NCI-H1417 treated with DMSO at 0.1 percent for 48 hours (cell line): ENCODE measurements around the gene RPL13.

ENCODE experiments used
- DNase-seq: peaks from one replicate; lab custom pipeline; 2025; lab: John Stamatoyannopoulos, UW

Gene RPL13

DNA sequence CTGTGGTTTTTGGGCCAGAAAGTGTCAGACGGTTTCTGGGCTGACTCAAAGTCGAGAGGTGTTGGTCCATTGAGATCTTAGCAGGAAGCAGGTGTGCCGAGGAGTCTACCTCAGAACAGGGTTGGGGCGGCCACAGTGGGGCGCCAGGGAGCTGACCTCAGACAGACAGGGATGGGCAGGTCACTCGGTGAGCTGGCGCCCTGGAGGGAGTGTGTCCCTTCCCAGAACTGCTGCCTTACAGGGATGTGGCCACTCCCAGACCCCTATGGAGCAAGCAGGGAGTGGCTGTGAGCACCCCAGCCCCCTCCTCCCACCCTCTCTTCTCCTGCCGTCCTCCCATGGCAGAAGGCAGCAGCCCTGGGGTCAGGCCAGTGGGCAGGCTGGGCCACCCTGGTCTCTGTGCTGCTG, 39.0 kb downstream of the RPL13 start:
- DNase-seq: no peak

DNA sequence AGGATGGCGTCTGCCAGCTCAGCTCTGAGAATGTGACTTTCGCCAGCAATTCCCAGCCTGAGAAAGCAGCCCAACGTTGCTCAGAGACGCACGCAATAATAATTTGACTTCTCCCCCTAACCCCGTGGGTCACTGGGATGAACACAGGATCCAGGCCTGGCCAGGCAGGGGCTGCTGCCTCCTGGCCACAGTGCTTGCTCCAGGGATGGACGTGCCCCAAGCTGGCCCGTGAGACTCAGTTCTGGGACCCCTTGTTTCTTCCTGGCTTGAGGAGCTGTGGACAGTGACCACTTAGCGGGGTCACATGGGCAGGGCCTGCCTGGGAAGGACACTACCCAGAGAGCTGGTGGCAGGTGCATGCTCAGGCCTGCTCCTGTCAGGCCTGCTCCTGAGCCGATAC, 39.4 kb downstream of the RPL13 start:
- no peak for DNase-seq

DNA sequence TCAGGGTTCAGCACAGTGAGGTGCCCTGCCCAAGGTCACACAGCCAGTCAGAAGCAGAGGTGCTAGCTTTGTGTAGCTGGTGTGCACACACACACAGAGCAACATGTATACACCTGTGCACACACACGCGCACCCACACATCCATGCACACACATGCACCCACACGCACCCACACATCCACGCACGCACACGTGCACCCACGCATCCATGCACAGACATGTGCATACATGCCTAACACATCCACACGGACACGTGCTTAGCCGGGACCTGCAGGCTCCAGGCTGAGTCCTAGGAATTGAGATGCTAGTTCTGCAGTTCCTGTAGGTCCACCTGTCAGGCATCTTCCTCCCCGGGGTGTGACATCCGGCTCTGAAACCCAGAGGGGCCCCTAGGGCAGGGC, 39.9 kb downstream of the RPL13 start:
- DNase-seq: no peak

DNA sequence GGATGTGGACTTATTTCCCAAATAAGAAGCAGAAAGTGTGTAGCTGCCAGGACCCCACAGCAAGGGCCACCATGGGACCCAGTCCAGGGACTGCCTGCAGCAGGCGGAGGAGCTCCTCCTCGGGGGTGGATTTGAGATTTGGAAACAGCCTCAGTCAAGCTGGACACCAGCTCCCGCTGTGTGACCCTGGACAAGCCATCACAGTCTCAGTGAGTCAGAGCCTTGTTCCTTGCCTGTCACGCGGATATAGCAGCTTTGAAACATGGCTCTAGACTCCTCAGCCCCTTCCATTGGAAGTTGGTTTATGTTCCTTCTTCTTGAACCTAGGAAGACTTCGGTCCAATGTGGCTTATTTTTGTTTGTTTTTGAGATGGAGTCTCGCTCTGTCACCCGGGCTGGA, 40.5 kb downstream of the RPL13 start:
- no peak for DNase-seq

DNA sequence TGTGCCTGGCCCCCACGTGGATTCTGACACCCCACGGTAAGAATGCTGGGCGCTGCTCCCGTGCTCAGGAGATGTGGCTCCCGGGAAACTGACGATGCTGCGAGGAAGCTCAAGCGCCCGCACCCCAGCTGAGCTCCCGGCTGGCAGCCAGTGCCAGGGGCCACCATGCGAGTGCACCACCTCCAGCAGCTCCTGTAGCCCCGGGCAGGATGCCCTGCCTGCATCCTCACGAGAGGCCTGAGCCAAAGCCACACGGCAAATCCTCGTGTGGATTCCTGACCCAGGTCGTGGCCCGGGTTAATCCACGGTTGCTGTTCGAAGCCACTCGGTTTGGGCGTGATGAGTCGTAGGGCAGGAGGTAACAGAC, 41.4 kb downstream of the RPL13 start:
- DNase-seq: no peak

DNA sequence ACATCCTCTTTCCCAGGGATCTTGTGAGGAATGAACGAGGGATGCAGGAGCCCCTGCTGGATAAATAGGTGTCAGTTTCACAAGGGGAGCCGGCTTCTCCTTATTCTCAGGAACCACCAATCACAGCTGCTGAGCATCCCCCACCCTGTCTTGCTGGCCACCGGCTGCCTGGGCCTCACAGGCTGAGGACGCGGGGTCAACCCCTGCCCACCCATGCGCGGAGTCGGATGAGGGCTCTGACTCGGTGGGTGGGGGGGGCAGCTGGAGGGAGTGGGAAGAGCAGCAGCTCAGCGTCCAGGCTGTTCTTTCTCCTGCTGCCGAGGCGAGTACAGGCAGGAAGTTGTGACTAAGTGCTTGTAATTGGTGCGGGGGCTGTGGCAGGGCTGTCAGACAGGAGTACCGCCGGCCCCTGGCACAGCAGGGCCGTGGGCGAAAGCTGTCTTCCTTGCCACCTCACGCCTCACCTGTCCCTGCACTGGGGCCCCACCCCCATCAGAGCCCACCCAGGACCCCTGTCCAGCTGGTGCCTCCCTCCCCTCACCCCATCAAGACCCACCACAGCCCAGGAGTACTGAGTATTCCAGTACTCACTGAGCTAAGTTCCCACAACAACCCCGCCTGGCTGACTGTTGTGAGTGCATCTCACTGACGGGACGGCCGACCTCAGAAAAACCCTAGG, 41.9 kb downstream of the RPL13 start:
- DNase-seq: no peak

DNA sequence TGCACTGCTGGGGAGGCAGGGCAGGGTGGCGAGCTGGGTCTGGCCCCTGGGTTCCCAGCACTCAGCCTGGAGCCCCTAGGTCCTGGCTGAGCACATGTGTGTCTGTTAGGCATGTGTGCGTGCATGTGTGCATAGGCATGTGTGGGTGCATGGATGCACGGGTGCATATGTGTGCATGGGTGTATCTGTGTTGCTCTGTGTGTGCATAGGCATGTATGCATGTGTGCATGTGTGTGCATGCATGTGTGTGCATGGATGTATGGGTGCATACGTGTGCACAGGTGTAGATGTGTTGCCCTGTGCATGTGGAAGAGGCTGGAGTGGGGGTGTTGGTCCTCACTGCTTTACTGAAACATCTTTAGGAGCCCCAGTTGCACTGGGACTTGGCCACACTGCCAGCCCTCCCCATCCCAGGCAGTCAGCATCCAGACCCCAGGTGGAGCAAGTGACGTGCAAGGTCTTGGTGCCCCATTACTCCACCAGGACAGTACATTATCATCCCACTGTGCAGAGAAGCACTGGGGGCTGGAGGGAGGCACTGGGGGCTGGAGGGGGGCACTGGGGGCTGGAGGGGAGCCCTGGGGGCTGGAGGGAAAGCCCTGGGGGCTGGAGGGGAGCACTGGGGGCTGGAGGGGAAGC, 42.6 kb downstream of the RPL13 start:
- DNase-seq: no peak

DNA sequence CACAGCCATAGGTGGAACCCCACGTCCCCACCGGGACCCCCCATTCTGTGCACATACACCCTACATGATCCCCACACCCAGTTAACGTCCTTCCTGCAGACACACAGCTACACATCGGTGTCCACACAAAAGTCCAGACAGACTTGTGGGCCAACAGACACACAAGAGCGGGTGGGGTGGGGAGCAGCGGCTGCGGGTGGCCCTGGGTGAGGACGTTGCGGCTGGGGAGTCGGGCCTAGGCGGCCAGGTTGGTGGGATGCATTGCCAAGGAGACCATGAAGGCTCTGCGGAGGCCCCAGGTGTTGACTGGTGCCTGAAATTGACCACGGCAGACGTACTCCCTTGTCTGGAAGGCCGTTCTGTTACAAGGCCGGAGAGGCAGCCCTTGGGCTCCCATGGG, 44.3 kb downstream of the RPL13 start:
- no peak for DNase-seq

DNA sequence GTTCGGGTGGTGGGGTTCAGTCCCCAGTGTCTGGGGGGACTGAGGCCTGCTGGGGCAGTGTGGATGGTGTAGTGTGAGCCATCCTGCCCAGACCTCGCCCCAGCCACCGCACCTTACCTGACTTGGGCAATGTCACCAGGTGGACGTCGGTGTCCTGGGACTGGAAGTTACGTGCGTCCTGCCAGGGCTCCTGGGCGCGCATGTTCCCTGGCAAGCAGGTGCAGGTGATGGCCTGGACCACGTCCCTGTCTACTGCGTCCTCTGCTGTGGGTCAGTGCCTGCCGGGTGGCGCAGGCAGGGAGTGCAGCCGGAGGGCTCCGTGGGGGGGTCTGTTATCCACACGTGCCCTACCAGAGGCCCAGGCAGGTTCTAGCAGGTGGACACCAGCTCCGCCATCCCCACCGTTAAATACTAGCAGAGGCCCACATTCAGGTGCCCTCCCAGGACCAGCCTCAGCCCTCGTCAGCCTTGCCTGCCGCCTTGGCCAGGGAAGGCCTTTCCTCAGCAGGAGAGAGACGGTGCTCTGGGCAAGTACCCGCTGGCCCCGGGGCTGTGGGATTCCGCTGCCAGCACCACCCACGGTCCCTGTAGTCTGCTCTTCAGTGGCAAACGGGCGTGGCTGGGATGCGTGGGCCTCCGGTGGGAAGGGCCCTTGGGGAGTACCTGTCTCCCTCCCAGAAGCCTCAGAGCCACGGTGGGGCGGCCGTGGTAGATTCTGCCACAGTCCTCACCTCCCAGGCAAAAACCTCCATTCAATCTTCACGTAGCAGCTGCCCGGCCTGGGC, 44.9 kb downstream of the RPL13 start:
- DNase-seq: no peak

DNA sequence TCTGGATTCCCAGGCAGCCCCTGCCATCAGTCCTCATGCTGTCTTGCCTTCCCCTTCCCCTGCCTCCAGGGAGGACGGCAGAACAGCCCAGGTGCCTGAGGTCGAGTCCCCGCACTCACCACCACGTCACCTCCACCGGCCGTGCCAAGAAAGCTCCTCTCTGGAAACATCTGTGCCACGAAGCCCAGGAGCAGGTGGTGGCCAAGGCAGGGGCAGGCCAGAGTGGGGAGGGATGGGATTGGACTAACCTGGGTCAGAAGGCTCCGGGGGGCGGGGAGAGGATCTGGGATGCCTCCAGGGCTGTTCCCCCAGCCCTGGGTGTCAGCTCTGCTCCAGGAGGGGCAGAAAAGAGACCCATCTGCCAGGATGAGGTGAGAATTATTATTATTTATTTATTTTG, 45.5 kb downstream of the RPL13 start:
- no peak for DNase-seq

DNA sequence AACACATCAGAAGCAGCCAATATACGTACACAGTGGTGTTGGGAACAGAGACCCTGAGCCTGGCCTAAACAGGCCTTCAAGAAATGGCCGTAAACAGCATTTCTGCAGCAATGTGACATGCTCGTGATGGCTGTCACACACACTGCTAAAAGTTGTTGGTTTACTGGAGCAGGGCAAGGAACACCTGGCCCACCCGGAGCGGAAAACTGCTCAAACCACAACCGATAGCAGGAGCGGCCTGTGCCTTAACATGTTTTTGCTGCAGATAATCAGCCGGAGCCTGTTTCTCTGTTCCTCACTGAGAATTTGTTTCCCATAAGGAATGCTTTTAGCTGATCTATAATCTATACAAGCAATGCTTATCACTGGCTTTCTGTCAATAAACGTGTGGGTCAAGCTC, 47.0 kb downstream of the RPL13 start:
- no peak for DNase-seq

DNA sequence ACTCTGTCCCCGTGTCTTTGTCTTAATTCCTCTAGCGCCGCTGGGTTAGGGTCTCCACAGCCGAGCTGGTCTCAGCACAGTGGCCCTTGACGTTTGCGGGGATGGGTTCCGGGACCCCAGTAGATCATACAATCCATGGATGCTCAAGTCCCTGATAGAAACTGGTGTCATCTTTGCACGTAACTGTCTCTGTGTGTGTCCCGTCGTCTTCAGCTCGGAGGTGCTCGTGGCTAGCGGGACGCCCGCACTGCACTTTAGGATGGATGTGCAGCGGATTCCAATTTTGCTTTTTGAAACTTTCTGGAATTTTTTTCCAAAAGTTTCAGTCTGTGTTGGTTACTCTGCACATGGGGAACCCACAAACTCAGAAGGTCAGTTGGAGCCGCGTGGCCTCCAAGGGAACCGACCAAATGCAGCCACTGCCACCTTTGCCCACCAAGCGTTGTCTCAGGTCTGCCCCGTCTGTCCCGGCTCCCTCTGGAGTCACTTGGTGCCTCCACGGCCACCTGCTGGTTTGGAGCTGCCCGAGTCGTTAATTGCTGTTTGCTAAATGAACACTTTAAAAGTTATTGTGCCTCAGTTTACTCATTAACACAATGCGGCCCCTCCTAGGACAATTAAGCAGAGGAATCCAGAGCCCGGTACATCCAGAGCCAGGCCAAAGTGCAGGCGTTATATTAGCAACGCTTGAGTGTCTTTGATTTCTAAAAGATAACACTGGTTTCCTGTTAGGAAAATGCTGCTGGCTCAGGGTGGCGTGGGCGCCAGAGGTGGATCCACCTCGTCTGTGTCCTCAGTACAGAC, 47.7 kb downstream of the RPL13 start:
- no peak for DNase-seq

DNA sequence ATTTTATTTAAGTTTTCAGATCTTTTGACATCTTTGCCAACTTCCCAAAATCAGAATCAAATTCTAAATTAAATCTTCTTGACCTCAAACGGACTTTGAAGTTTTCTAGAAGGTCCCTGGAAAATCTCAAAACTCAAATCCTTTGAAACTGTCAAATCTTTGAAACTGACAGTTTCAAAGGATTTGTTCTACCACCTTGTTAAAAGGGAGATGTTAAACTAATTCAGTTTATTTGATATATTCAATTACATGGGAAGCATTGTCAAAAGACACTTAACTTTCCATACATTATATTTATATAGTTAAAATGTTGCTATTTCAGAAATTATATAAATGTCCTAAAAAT, 49.6 kb downstream of the RPL13 start:
- DNase-seq: no peak

DNA sequence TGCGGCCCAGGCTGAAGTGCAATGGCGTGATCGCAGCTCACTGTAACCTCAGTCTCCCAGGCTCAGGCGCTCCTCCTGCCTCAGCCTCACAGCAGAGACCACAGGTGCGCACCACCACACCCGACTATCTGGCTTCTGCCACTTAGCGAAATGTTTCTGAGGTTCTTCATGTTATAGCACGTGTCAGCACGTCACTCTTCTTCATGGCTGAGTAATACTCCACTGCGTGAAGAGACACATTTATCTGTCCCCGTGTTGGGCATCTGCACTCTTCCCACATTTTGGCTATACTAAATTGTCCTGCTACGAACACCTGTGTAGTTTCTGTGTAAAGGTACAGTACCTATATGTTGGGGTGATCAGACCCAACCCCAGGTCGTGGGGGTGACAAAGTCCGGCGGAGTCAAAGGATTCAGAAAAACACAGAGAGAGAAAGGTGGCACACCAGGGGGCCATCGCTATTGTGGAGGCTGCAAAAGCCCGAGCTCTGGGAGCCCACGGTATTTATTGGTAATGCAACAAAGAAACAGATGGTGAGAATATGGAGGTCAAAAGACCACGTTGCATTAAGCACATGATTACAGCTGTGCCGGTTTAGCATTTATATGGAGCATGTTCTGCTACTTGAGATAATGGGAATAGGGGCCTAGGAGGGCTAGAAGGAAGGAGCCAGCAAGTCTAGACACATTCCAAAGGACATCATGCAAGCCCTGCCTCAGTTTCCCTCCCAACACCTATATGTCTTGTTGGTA, 52.1 kb downstream of the RPL13 start:
- no peak for DNase-seq

DNA sequence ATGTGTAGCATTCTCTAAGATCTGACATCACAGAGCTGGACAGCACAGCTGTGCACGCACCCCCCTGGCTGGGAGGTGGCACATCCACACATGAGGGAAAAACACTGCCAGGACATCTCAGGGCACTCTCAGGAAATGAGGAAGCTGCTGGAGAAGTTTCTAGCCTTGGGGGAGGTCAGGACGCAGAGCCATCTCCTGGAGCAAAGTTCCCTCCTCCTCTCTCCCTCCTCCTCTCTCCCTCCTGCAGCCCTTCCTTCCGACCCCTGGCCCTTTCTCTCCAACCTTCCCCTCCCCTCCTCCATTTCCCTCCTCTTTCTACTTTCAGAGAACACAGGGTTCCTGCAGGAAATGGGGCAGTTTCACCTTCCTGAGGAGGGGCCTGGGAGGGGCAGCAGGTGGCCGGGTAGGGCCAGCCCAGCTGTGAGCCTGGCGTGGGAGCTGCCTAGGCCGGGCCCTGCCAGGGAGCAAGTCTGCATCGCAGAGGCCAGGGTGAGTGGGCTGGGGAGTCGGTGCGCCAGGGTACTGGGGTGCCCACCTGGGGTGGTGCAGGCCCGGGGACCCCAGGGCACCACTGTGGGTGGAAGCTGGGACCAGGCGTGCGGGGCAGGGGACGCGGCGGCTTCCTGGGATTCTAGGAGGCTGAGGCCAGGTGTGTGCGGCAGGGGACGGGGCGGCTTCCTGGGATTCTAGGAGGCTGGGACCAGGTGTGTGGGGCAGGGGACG, 52.9 kb downstream of the RPL13 start, which contains the start of gene DPEP1:
Gene DPEP1 (plus strand): TSS at position 412 of the 723 bp plus-strand sequence. CDS start 16,769 bp downstream, outside the sequence.
- DNase-seq: no peak

DNA sequence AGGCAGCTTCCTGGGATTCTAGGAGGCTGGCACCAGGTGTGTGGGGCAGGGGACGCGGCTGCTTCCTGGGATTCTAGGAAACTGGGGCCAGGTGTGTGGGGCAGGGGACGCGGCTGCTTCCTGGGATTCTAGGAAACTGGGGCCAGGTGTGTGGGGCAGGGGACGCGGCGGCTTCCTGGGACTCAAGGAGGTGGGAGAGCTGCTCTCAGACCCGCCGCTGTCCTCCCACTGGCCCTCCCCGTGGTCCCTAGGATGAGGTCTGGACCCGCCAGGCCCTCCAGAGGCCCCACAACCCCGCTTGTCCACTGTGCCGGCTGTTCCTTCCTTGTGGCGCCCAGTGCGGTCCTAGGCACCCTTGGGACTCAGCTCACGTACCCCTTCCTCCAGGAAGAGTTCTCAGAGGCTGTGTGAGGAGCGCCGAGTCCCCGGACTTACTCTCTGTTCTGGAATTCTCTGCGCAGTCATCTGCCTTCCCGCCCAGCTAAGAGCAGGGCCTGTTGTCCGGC, 53.5 kb downstream of the RPL13 start:
- no peak for DNase-seq
